Nucleus accumbens (tissue), 56 donors: ENCODE results near the gene SIGLEC7.
"Not testable (repeated sequence)": the region's sequence is repeated elsewhere in the genome, so short reads cannot be mapped to it uniquely, and the experiment has no call there.

Experiments
- DNase-seq, 56 donors: peaks; one replicate each; lab custom pipeline; 2025; lab: John Stamatoyannopoulos, UW

Gene SIGLEC7

GRCh38 chr19:51136851-51137551, 5.1 kb upstream of the SIGLEC7 start:
- DNase-seq: no peak

- DNase-seq: no peak
These were observed 4.2 kb upstream of the SIGLEC7 start for GRCh38 chr19:51137792-51138425.

GRCh38 chr19:51138549-51138979, 3.5 kb upstream of the SIGLEC7 start:
- DNase-seq: peak in 2 of 56 donors; percentile 9 to 32

- no peak for DNase-seq
These were observed 2.6 kb upstream of the SIGLEC7 start for GRCh38 chr19:51139299-51140014.

GRCh38 chr19:51140441-51140840, 1.7 kb upstream of the SIGLEC7 start:
- no peak for DNase-seq

GRCh38 chr19:51141181-51141580, 920 bp upstream of the SIGLEC7 start:
- DNase-seq: no peak

GRCh38 chr19:51142809-51143475, 841 bp downstream of the SIGLEC7 start:
- not testable (repeated sequence) for DNase-seq

GRCh38 chr19:51143486-51143885, 1.4 kb downstream of the SIGLEC7 start:
- no peak for DNase-seq

GRCh38 chr19:51144482-51145045, 2.5 kb downstream of the SIGLEC7 start:
- no peak for DNase-seq

GRCh38 chr19:51145916-51146493, 3.9 kb downstream of the SIGLEC7 start:
- DNase-seq: no peak

- DNase-seq: no peak
These were observed 4.7 kb downstream of the SIGLEC7 start for GRCh38 chr19:51146751-51147150.

- no peak for DNase-seq
These were observed 5.6 kb downstream of the SIGLEC7 start for GRCh38 chr19:51147663-51148062.

GRCh38 chr19:51148580-51148979, 6.5 kb downstream of the SIGLEC7 start:
- no peak for DNase-seq

GRCh38 chr19:51150627-51151026, 8.5 kb downstream of the SIGLEC7 start:
- DNase-seq: no peak

GRCh38 chr19:51156710-51157109, 14.6 kb downstream of the SIGLEC7 start:
- DNase-seq: no peak

GRCh38 chr19:51157265-51157664, 15.2 kb downstream of the SIGLEC7 start:
- no peak for DNase-seq

GRCh38 chr19:51158474-51159129, 16.5 kb downstream of the SIGLEC7 start:
- DNase-seq: peak in 8 of 56 donors; percentile 3 to 39 (median 9)

GRCh38 chr19:51159656-51160055, 17.6 kb downstream of the SIGLEC7 start:
- DNase-seq: no peak

- DNase-seq: no peak
These were observed 19.2 kb downstream of the SIGLEC7 start for GRCh38 chr19:51161266-51161665.
